Measurements from ENCODE around the gene OR52L1.

The OR52L1 gene

DNA sequence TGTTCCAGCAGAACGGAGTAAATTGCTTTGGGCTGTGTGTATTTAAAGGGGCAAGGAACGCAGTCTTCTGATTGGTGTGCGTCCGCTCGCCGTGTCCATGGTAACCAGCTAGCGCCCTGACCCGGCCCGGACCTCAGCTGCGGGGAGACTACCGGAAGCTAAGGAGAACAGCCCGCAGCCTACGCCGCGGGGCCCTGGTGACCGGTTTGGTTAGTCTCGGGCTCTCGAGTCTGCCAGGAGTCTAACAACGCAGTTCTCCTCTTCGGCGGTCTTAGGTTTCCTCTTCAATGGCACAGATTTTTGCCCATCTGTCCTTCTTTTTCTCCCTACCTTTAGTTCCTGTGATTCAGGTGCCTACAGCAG, 48.2 kb downstream of the OR52L1 start:
- no peak for DNase-seq

DNA sequence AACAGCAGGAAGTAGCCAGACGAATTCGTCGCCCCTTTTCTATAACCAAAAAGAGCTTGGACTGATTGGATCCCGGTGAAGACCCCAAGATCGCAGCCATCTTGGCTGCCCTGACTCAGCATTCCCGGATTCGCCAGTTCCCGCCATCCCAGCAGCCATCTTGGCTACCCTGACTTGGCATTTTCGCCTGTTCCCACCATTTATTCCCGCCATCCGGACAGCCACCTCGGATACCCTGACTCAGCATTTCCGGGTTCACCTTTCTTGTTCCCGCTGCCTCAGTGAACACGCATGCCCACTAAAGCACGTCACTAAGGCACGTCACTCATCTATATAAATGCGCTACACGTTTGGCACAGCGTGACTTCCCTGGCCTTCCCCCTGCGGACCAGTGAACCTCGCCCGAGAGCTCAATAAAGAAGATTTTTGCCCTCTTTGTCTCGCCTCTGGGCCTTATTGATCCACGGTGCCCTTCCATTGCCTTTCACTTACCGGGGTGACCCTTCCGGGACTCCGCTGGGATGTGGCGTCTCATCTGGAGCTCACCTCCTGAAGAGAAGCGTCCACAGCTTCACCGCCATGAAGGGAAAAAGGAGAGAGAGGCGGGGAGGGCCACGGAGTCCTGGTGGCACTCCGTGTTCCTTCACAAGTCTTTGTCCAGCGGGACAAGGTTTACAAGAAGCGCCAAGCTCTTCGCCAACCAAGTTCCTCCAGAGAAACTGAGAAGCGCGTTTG, 48.8 kb downstream of the OR52L1 start:
- no peak for DNase-seq
